GM10847 (cell line): Measurements from ENCODE around the gene CMBL.

Experiments
- POLR2A ChIP-seq: IDR thresholded peaks from 2 replicates; pipeline ENCODE4 v1.6.1; 2011; ENCODE audit not compliant: insufficient read length; ENCODE audit errors: extremely low read depth

The CMBL gene

GRCh38 chr5:10279328-10279727, 28.4 kb downstream of the CMBL start:
- no peak for TF ChIP-seq POLR2A

DNA sequence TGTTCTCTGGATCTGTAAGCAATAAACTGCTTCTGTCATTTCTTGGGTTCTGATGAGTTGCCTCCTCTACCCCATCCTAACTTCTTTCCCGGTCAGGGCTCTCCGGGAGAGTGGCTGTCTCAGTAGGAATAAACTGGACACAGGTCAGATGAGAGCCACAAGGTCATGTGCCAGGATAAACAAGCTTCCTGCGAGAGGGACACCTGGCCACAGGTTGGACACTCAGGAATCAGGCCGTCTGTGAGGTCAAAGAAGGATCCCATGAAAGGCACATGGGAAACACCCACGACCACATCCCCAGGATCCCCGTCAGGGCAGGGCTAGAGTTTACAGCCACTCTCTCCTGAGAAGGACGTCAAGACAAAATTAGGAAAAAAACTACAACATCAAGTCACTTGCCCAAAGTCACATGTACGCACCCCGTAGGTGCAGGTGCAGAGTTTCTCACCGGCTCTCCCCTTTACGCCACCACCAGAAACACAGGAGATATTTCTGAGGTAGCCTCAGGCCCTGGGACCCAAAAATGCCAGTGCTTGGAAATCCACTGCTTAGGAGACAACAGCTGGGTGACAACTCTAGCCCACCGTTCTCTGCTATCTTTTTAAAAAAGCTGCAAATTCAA, 28.9 kb downstream of the CMBL start:
- no peak for TF ChIP-seq POLR2A

GRCh38 chr5:10277773-10278630, 29.7 kb downstream of the CMBL start:
- no peak for TF ChIP-seq POLR2A

- TF ChIP-seq POLR2A = no peak
Observed at GRCh38 chr5:10276691-10277090, 31.0 kb downstream of the CMBL start.

GRCh38 chr5:10275991-10276390, 31.7 kb downstream of the CMBL start:
- TF ChIP-seq POLR2A = no peak

DNA sequence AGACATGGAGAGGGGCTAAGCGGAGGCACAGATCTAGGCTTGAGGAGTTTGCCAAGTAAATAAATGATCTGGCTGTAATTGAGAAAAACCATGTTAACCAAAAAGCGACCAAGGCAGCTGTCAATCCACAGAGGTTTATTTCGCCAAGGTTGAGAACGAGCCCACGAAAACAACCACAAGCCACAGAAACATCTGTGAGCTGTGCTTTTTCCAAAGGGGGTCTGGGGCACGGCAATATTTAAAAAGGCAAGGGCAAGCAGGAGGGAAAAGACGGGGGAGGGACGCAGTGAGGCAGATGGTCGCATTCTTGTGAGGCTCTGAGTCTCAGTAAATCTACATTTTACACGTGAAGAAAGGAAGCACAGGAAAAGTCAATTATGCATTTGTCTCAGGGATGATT, 32.2 kb downstream of the CMBL start:
- TF ChIP-seq POLR2A = no peak

DNA sequence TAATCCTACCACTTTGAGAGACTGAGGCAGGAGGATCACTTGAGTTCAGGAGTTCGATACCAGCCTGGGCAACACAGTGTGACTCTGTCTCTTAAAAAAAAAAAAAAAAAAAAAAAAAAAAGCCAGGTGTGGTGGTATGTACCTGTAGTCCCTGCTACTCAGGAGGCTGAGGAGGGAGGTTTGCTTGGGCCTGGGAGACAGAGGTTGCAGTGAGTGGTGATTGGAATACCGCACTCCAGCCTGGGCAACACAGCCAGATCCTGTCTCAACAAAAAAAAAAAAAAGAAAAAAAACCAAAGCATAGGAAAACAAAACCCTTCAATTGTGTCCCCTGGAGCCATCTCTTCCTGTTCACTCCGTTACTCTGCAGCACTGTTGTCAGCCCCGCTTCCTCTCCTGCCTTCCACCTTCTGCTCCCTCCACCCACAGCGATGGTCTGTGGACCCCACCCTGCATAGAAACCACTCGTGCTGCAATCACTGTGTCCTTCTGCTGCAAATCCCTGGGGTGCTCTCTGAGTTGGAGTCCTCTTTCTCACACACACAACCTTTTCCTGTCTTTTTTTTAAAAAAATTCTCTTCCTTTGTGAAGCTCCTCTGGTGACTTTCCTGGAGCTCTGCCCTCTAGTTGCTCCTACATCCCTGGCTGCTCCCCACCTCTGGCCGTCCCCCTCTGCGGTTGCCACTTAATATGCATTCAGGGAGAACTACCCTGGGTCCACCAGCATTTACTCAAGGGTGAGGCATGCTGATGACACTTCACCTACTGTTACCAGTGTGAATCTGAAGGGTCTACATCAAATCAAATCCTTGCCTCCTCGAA, 35.4 kb downstream of the CMBL start:
- no peak for TF ChIP-seq POLR2A

- no peak for TF ChIP-seq POLR2A
Observed at GRCh38 chr5:10268100-10268499, 39.6 kb downstream of the CMBL start.

DNA sequence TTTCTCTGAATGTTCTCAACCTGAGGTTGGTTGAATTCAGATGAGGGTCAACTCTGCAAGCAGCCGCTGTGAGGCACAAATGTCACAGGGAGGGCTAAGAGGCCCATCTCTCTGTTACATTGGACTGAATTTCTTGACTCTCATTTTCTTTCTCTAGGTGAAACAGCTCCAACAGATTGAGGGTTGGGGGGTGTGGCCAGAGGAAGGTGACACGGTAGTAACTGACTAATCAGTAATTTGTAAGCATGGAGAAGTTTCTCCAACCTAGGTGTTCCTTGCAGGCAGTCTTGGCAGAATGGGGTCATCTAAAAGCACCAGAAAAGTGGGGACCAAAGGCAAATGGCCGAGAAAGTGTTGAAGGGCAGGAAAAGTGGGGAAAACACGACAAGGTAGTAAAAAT, 40.9 kb downstream of the CMBL start:
- no peak for TF ChIP-seq POLR2A

DNA sequence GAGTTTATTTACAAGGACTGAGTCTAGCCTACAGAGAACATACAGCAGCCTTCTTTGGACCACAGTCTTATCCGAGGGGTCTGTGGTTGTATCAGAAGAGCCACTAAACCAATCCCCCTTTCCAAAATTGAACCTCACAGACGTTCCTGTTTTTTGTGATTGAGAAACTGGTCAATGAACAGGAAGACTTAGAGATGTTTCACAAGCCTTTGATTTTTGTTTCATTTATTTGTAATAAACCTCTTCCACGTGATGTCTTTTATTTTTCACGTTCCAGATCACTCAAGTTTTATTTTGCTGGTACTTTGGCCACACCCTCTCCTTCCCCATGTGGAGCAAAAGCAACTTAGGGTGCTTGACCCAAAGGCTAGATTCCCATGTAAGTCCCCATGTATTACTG, 41.6 kb downstream of the CMBL start:
- TF ChIP-seq POLR2A = no peak

DNA sequence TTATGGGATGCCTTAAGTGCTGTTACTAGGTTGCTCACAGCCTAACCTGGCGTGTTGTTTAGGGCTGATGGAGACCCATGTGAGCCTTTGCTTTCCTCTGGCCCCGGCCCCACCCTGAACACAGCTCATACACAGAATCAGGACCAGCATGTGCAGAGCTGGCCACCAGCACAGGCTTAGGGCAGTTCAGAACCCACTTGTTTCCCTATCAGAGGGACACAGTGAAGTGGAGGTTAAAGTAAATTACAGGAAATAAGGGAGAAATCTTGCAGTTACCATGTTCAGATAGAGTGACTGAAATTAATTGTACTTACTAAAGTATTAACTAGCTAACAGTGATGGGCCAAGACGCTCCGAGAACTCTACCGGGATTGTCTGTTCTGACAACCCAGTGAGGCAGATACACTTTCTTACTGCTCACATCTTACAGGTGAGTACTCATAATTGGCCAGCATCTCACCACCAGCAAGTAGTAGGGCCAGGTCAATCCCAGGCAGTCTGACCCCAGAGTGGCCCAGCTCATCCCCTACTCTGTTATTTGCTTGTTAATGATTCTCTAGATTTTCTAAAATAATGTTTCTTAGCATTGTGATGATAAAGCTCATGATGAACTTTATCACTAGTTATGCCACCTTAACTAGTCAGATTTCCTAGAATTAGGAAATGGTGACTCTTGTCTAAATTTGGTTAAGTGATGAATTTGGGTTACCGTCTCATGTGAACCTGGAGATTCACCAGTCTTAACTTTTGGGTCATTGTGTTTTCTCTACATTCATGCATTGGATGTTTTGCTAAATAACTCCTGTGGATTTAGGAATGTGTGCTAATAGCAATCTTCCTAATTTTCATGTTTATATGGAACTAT, 42.2 kb downstream of the CMBL start:
- no peak for TF ChIP-seq POLR2A

DNA sequence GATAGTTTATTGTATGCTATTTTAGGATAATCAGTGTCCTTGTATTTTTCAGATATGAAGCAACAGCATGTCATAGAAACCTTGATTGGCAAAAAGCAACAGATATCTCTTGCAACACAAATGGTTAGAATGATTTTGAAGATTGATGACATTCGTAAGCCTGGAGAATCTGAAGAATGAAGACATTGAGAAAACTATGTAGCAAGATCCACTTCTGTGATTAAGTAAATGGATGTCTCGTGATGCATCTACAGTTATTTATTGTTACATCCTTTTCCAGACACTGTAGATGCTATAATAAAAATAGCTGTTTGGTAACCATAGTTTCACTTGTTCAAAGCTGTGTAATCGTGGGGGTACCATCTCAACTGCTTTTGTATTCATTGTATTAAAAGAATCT, 43.1 kb downstream of the CMBL start:
- TF ChIP-seq POLR2A = no peak

GRCh38 chr5:10262995-10263394, 44.7 kb downstream of the CMBL start:
- no peak for TF ChIP-seq POLR2A

DNA sequence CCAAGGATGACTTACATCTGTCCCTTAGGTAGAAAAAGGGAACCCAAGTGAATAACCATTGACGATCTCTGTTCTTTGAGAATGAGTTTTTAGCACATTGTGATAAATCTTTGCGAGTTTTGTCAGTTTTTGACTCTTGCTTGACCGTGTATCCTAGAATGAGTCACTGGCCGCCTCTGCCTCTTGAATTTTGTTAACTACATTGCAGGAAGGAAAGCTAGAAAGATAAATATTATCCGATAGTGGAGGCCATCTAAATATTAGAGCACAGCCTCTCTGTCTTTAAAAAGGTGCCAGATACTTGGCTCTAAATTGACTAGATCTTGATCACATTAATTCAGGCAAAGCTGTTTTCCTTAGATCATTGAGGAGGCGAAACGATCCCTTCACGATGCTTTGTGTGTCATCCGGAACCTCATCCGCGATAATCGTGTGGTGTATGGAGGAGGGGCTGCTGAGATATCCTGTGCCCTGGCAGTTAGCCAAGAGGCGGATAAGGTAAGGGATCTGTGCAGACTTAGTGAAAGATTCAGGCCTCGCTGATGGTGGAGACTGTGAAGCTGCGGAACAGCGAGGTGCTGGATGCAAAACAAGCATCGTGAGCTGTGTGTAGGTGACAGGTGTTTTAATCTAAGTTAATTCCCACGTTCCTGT, 45.5 kb downstream of the CMBL start:
- TF ChIP-seq POLR2A = no peak
